ENCODE measurements around the gene MXI1.
A peak's percentile ranks its signal among the peaks of the same experiment; 100 is the strongest.

The MXI1 gene

DNA sequence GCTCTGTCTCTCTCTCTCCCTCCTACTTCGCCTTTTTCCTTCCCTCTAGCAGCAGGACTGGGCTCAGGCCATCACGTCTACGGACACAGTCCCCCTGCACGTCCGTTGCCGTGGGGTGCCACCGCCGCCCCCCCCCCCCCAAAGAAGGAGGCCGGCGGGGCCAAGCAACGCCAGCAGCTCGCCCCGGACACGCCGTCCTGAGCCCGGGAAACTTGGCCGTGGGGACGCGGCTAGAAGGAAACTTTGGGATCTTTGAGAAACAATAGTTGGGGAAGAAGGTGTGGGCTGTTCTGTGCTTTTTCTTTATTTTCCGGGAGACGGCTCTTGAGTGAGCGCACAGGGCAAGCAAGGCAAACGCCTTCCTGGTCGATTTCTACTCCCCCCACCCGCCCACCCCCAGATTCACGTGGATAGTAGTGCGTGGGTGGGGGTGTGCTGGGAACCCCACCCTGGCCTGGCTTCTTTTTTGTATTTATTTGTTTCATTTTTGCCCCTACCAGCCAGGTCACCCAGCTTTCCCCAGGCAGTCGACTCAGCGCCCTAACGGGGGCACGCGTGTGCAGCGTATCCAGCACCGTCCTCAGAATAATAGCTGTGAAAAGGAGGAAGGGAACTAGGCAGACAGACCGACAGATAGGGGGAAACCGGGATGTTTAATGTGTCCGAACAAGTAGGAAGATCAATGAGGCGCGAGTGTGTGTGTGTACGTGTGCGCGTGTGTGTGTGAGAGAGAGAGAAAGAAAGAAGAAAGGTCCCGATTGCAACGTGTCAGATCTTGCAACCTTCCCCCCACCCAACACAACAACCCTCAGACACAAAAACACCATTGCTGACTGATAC lies 1.4 kb downstream of the MXI1 start:
- Histone ChIP-seq H3K27me3 (ENCODE audit: insufficient read depth, poor library complexity, severe bottlenecking) (no peaks in the 10 kb centered on the region), H3K4me3 (replicated peaks; ENCODE audit: insufficient read depth, low read length) (peak overlapping the region; percentile 64), H3K27ac (replicated peaks) (peak overlapping the region; percentile 97)
- TF ChIP-seq POLR2AphosphoS5 (IDR thresholded peaks at IDR 0.05; ENCODE audit: low read depth) (peak; percentile 68; the same call in 1 of the 2 replicates), SPI1 (IDR thresholded peaks at IDR 0.05; ENCODE audit: borderline replicate concordance, low read depth) (peak; percentile 34; the same call in 1 of the 2 replicates)
- TF ChIP-seq, protein P1, sequence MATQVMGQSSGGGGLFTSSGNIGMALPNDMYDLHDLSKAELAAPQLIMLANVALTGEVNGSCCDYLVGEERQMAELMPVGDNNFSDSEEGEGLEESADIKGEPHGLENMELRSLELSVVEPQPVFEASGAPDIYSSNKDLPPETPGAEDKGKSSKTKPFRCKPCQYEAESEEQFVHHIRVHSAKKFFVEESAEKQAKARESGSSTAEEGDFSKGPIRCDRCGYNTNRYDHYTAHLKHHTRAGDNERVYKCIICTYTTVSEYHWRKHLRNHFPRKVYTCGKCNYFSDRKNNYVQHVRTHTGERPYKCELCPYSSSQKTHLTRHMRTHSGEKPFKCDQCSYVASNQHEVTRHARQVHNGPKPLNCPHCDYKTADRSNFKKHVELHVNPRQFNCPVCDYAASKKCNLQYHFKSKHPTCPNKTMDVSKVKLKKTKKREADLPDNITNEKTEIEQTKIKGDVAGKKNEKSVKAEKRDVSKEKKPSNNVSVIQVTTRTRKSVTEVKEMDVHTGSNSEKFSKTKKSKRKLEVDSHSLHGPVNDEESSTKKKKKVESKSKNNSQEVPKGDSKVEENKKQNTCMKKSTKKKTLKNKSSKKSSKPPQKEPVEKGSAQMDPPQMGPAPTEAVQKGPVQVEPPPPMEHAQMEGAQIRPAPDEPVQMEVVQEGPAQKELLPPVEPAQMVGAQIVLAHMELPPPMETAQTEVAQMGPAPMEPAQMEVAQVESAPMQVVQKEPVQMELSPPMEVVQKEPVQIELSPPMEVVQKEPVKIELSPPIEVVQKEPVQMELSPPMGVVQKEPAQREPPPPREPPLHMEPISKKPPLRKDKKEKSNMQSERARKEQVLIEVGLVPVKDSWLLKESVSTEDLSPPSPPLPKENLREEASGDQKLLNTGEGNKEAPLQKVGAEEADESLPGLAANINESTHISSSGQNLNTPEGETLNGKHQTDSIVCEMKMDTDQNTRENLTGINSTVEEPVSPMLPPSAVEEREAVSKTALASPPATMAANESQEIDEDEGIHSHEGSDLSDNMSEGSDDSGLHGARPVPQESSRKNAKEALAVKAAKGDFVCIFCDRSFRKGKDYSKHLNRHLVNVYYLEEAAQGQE (IDR thresholded peaks at IDR 0.05; ENCODE audit: insufficient replicate concordance, low read depth): no peak
- DNase-seq (ENCODE audit: low read depth in 1 of 2, low spot score in 1 of 2): peak; percentile 57 to 64

DNA sequence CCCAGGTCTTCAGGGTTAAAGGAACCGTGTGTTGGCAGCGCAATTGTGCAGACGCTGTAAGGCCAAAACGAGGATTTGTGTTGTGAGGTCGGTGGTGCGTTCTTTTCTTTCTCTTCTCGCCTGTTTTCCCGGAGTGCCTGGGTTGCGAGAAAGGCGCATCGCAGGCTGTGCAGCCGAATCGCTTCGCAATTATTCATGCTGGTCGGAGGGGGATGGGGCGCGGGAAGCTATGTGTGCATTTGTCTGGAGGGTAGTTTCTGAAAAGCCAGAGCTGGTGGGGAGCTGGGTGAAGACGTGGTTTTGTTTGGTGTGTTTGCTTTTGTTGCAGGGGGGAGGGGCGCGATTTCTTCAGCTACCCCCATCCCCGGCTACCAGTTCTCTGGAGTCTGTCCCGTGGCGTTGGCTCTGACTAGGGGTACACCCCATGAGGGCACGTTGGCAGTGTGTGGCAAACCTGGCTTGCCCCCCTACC lies 2.1 kb downstream of the MXI1 start:
- peak overlapping the region; percentile 64 for H3K4me3 ChIP-seq (replicated peaks; ENCODE audit: insufficient read depth, low read length)
- H3K27ac ChIP-seq (replicated peaks): peak overlapping the region; percentile 97
- DNase-seq (ENCODE audit: low read depth in 1 of 2, low spot score in 1 of 2): peak; percentile 57 to 79
- no peak for TF ChIP-seq GABPA (IDR thresholded peaks at IDR 0.05; ENCODE audit: low read depth)
- TF ChIP-seq POLR2AphosphoS5 (IDR thresholded peaks at IDR 0.05; ENCODE audit: low read depth): peak; percentile 34; the same call in 1 of the 2 replicates
- no peaks in the 10 kb centered on the region for H3K27me3 ChIP-seq (ENCODE audit: insufficient read depth, poor library complexity, severe bottlenecking)

DNA sequence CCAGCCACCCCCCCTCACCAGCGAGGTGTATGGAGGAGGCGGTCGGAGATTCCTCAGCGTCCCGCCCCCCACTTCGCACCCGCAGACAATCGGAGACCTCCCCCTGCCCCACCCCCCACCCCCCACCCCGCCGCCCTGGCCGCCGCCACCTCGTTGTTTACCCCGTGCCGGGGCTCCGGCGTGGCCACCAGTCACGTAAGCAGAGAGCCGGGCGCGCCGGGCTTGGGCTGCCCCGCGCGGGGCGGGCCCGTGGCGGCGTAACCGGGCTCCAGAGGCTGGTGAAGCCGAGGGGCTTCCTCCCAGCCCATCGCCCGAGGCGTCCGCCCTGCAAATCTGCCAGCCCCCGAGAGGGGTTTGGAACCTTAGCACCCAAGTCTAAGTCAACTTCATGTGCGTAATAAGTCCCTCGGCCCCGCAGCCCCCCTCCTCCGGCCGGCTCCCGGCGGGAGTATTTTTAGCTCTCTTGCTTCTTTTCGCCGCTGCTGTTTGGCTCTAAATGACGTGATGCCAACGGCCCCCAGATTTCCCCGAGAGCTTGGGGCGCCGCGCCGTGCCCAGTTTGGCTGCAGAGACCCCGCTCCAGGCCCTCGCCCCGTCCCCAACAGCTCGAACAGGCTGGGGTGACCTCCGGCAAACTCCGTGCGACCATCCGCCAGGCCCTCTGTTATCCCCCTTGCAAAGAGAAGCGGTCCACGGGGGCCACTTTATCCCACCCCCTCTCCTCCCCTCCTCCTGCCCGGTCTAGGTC lies 2.7 kb downstream of the MXI1 start:
- no peaks in the 10 kb centered on the region for H3K27me3 ChIP-seq (ENCODE audit: insufficient read depth, poor library complexity, severe bottlenecking)
- peak in 1 of 2 experiments; percentile 29 for DNase-seq (ENCODE audit: low read depth in 1 of 2, low spot score in 1 of 2)
- peak overlapping the region; percentile 64 for H3K4me3 ChIP-seq (replicated peaks; ENCODE audit: insufficient read depth, low read length)
- TF ChIP-seq, protein P2, sequence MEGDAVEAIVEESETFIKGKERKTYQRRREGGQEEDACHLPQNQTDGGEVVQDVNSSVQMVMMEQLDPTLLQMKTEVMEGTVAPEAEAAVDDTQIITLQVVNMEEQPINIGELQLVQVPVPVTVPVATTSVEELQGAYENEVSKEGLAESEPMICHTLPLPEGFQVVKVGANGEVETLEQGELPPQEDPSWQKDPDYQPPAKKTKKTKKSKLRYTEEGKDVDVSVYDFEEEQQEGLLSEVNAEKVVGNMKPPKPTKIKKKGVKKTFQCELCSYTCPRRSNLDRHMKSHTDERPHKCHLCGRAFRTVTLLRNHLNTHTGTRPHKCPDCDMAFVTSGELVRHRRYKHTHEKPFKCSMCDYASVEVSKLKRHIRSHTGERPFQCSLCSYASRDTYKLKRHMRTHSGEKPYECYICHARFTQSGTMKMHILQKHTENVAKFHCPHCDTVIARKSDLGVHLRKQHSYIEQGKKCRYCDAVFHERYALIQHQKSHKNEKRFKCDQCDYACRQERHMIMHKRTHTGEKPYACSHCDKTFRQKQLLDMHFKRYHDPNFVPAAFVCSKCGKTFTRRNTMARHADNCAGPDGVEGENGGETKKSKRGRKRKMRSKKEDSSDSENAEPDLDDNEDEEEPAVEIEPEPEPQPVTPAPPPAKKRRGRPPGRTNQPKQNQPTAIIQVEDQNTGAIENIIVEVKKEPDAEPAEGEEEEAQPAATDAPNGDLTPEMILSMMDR (IDR thresholded peaks at IDR 0.05; ENCODE audit: insufficient read depth, low read length): no peak
- TF ChIP-seq GABPA (IDR thresholded peaks at IDR 0.05; ENCODE audit: low read depth): no peak
- no peak for TF ChIP-seq POLR2AphosphoS5 (IDR thresholded peaks at IDR 0.05; ENCODE audit: low read depth)
- H3K27ac ChIP-seq (replicated peaks): peak overlapping the region; percentile 97

DNA sequence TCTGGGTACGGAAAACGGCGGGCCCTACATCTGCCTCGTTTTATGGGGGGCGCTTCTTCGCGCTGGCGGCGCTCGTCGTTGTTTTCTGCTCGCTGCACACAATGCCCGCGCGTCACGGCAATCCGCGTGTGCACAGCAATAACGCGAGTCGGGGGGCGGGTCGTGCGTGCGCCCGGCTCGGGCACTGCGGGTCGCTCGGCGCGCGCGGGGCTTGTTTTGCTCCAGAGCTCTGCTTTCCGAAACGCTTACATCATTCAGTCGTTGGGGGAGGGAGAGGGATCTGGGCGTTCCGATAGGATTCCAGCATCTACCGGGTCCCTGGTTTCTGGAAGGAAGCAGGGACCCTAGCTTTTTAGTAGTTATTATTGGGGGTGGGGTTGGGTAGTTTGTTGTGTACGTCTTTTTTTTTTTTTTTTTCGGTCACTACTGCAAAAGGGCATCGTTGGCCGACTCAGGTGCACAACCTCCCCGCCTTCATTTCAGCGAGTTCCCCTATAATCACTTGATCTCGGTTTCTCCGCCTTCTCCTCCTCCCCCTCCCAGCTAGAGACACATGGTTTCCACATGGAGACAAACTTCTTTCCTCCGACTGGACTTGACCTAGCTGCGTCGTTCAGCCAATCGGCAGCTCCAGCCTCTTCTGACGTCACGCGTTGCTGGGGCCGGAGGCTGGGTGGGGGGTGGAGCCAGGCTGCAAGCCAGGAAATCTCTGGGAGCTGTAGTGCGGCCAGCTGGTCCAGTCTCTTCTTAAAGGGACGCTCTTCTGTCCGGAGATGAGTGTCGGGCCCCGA lies 3.5 kb downstream of the MXI1 start:
- peak; percentile 97 to 98 for DNase-seq (ENCODE audit: low read depth in 1 of 2, low spot score in 1 of 2)
- Histone ChIP-seq H3K27me3 (ENCODE audit: insufficient read depth, poor library complexity, severe bottlenecking) (no peaks in the 10 kb centered on the region), H3K27ac (replicated peaks) (peak overlapping the region; percentile 97), H3K4me3 (replicated peaks; ENCODE audit: insufficient read depth, low read length) (peak overlapping the region; percentile 64)
- TF ChIP-seq, protein P2 (IDR thresholded peaks at IDR 0.05; ENCODE audit: insufficient read depth, low read length): no peak
- no peak for TF ChIP-seq GABPA (IDR thresholded peaks at IDR 0.05; ENCODE audit: low read depth)
- TF ChIP-seq SPI1 (IDR thresholded peaks at IDR 0.05; ENCODE audit: borderline replicate concordance, low read depth): peak; percentile 43; the same call in 1 of the 2 replicates
- TF ChIP-seq POLR2AphosphoS5 (IDR thresholded peaks at IDR 0.05; ENCODE audit: low read depth): peak; percentile 72
- TF ChIP-seq, protein P1 (IDR thresholded peaks at IDR 0.05; ENCODE audit: insufficient replicate concordance, low read depth): peak; percentile 40
